A673 (cell line): ENCODE results near the gene IGF1R.

Source experiments
- EZH2 ChIP-seq: fragments of 200-600 bp; sonication (generic); IDR thresholded peaks from 2 replicates; pipeline ENCODE4 v1.6.1; 2017; ENCODE audit warnings: borderline replicate concordance, low read depth, mild to moderate bottlenecking, mixed read lengths, antibody characterized with exemption, low read length; ENCODE audit not compliant: poor library complexity, severe bottlenecking
- TF ChIP-seq, protein P1 (sequence below): fragments of 300-800, 200-600 bp; sonication (generic); conservative IDR thresholded peaks from 2 replicates; pipeline ENCODE4 v1.5.1; 2017; ENCODE audit warnings: low read depth, mild to moderate bottlenecking, antibody characterized with exemption, low read length, moderate library complexity, mixed read lengths

DNA sequence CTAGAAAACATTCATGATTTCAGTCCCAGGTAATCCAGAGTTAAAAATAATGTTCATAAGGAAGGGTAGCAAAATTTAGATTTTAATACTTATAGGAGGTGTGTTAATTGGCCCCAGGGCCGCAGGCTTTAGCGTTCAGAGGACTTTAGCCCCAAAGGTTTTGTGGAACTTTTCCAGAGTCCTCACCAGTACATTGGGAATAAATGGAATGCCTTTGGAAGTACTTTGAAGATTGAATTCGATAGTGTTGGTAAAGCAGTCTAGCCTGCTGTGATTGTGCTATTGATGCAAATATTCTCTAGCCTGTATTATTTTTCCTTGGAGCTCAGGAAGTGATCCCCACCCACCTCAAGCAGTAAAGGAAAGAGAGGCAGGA lies 137.1 kb downstream of the IGF1R start:
- TF ChIP-seq, protein P1, sequence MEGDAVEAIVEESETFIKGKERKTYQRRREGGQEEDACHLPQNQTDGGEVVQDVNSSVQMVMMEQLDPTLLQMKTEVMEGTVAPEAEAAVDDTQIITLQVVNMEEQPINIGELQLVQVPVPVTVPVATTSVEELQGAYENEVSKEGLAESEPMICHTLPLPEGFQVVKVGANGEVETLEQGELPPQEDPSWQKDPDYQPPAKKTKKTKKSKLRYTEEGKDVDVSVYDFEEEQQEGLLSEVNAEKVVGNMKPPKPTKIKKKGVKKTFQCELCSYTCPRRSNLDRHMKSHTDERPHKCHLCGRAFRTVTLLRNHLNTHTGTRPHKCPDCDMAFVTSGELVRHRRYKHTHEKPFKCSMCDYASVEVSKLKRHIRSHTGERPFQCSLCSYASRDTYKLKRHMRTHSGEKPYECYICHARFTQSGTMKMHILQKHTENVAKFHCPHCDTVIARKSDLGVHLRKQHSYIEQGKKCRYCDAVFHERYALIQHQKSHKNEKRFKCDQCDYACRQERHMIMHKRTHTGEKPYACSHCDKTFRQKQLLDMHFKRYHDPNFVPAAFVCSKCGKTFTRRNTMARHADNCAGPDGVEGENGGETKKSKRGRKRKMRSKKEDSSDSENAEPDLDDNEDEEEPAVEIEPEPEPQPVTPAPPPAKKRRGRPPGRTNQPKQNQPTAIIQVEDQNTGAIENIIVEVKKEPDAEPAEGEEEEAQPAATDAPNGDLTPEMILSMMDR = no peak
- no peak for TF ChIP-seq EZH2
